Activated T-cell treated with anti-CD3 and anti-CD28 coated beads for 24 hours (primary cell): ENCODE data around the gene KCNK7.
"Not testable (repeated sequence)": the region's sequence is repeated elsewhere in the genome, so short reads cannot be mapped to it uniquely, and the experiment has no call there.

ENCODE experiments used
- DNase-seq: peaks from one replicate; pipeline ENCODE4 v3.0.0-alpha.2; 2020; ENCODE audit warnings: low read depth

The KCNK7 gene

DNA sequence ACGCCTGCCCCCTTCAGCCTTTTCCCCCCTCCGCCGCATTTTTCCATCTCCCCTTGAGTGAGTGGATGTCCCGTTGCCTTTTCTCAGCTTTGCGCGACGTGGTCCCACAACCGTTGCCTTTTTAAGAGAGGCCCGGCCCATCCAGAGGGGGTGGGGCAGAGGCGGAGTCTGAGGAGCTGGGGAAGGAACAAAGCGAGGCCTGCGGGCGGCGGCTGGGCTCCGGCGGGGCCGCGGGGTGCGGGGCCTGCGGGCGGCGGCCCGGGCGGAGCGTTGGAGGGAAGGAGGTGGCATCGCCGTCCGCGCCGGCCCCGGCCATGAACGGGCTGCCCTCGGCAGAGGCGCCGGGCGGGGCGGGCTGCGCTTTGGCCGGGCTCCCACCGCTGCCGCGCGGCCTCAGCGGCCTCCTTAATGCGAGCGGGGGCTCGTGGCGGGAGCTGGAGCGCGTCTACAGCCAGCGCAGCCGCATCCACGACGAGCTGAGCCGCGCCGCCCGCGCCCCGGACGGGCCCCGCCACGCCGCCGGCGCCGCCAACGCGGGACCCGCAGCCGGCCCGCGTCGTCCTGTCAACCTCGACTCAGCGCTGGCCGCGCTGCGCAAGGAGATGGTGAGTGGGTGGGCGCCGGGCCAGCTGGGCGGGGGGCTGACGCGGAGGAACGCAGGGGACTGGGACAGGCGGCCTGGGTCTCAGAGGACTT is 23.1 kb downstream of the KCNK7 start, which contains the start of gene FAM89B:
Gene FAM89B (plus strand): TSS at position 183 of the 696 bp plus-strand sequence. CDS start 132 bp downstream, at position 315.
- peak; percentile 79 for DNase-seq

DNA sequence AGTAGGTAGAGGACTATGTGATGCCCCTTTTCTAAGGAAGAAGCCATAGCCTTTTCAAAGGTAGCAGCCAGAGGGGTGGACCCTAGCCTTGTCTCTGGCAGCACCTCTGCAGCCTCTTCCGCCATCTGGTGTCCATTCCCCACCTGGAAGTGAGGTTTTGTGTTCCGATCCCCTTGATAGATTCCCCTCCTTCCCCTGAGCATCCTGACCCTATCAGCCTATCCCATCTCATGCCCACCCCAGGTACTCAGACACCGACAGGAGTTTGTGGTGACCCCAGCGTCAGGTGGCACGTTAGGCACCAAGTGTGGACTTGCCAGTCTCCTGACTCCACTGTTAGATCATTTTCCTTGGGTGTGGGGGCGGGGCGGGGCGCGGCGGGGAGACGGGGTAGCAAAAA is 23.7 kb downstream of the KCNK7 start:
- DNase-seq: no peak

DNA sequence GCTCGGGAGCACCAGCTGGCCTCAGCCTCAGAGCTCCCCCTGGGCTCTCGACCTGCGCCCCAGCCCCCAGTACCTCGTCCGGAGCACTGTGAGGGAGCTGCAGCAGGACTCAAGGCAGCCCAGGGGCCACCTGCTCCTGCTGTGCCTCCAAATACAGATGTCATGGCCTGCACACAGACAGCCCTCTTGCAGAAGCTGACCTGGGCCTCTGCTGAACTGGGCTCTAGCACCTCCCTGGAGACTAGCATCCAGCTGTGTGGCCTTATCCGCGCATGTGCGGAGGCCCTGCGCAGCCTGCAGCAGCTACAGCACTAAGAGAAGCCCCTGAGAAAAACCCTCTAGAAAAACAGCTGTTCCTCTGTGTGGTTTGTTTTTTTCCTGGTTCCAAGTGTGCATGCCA is 24.2 kb downstream of the KCNK7 start:
- DNase-seq: no peak

DNA sequence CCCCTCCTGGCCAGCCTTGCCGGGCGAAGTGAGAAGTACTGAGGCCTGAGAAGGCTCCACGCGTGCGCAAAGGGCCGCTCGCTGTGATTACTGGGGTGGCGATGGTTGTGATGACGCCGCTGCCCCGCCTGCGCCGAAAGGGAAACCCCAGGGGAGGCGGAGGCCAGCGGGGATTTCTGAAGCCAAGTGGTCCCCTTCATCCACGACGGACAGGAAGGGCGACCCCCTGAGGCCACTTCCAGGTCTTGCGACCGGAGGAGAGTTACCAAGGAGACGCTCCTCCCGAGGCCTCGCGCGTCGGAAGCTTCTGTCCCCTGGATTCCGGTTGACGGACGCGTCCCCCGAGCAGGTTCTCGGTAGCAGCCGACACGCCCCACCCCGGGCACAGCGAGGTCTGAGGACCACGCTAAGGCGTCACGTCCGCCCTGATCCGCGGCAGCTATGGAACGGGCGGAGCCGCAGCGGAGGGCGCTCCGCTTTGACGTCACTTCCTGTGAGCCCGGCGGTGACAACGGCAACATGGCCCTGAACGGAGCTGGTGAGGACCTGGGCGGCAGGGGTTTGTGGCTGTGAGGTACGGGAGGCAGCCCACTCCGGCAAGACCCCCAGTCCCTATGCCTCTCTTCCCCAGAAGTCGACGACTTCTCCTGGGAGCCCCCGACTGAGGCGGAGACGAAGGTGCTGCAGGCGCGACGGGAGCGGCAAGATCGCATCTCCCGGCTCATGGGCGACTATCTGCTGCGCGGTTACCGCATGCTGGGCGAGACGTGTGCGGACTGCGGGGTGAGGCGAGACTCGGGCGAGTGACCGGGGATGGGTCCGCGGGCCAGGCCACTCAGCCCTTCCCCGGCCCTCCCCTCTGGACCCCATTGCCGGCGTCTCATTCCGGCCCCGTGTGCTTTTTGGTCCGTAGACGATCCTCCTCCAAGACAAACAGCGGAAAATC is 25.4 kb downstream of the KCNK7 start, which contains the start of gene ZNRD2:
Gene ZNRD2 (plus strand): TSS at position 505 of the 946 bp plus-strand sequence. CDS start 15 bp downstream, at position 520.
- peak; percentile 97 for DNase-seq

DNA sequence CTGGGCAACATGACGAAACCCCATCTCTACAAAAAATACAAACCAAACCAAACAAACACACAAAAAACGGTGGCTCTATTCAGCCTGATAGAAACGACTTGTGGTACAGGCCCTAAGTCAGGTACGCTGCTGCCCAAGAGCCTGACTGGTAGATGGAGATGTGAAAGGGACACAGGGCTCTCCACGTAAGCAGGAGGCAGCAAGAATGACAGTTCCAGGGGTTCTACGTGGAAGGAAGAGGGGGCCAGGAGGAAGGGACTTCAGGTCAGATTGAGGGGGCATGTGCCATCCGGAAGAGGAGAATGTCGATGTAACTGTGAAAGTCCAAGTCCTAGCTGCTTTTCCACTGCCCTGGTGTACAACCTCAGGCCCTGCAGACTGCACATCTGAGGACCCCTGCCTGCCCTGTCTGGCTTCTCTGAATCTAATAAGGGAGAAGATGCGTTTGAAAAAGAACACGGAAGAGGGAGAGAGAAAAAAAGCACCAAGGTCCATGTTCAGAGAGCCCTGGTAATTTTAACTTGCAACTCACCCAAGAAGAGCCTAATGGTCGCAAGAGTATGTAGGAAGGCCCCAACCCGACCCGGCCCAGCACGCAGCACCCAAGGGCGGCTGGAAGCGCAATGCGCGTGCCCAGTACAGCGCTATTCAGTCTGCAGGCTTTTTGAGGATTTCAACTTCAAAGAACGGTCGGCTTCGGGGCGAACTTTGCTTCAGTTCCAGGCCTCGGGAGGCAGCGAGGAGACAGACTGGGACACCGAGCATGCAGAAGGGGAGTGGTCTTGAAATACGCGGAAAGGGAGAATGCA is 26.2 kb downstream of the KCNK7 start:
- no peak for DNase-seq

DNA sequence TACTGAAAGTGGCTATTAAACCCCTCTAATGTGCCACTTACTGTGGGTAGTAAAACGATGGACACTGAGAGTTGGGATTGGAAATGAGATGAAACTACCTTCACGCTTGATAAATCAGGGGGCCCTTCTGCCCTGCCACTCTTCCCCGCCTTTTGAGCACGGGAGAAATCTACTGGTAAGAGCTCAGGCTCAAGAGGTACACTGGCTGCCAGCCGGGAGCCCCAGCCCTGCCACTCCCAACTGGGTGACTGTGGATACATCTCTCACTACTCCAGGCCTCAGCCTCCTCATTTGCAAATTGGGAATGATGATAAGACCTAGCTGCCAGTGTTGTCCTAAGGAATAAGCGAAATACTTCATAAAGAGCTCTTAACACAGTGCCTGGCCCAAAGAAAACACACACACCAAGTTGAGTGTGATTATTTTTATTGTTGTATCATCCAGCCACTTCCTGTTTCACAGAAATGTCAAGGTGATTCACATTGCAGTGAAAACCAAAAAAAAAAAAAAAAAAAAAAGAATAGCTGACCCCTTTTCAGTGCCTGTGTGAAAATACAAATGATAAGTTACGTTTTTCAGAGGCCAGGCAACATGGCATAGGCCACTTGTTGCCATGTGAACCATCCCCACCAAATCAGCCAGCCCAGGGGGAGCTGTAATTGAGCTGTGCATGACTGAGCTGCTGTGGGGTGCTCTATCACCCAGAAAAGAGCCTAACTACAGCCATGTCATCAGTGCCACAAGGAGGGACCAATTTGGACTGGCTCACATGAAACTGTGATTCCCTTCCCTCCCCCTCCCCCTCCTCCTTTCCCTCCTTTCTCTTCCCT is 29.8 kb downstream of the KCNK7 start:
- DNase-seq: no peak

DNA sequence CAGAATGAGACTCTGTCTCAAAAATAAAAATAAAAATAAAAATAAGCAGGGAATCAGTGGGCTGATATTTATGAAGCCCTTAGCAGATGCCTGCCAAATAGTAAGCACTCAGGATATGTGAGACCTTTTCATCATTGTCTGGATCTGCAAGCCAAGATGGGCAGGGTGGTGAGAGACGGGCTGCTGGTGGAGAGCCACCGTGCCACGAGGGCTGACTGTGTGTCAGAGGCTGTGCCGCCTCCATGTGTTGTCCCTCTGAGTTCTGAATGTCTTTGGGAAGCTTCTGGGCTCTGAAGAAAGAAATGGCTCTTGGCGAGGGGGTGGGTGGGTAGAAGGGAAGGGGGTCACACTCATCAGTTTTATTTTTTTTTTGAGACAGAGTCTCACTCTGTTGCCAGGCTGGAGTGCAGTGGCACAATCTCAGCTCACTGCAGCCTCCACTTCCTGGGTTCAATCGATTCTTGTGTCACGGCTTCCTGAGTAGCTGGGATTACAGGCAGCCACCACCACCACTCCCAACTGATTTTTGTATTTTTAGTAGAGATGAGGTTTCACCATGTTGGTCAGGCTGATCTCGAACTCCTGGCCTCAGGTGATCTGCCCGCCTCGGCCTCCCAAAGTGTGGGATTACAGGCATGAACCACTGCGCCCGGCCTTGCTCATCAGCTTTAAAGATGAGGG is 30.6 kb downstream of the KCNK7 start:
- not testable (repeated sequence) for DNase-seq

DNA sequence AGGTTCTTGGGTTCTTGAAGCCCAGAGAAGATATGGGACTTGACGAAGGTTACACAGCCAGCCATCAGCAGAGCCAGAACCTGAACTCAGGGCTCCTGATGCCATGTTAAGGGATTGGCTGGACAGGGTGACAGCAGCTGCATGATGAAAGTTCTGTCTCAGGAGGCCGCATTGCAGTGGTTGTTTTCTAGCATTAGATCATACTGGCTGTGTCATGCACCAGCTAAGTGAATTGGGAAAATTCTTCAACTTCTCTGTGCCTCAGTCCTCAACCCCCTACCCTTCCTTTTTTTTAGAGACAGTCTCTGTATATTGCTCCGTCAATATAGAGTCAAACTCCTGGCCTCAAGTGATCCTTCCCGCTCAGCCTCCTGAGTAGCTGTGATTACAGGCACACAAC is 32.0 kb downstream of the KCNK7 start:
- DNase-seq: no peak

DNA sequence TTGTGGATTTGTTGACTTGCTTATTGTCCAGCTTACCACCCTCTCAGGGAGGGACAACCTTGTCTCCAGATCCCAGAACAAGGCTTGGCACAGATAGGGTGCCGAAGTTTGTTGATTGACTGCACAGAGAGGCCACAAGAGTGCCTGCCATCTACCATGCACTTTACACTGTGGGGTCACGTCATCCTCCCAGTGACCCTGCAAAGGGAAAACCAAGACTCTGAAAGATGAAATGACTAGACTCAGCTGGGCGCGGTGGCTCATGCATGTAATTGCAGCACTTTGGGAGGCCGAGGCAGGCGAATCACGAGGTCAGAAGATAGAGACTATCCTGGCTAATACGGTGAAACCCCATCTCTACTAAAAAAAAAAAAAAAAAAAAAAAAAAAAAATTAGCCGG is 32.8 kb downstream of the KCNK7 start:
- DNase-seq: no peak

DNA sequence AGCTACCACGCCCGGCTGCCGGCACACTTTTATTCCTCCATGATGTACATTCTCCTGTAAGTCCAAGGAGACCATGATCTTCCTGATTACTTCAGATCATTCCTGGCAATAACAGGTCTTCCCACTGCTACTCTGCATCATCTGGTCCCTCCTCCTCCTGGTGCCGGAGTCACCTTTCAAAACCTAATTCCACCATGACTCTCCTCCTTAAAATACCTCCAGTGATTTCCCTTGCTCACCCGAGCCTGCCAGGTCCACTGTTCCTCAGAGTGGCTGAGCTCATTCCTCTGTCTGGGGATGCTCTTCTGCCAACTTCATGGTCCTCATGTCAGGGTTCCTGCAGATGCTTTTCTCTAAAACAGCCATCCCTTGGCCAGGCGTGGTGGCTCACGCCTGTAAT is 33.6 kb downstream of the KCNK7 start:
- DNase-seq: no peak

DNA sequence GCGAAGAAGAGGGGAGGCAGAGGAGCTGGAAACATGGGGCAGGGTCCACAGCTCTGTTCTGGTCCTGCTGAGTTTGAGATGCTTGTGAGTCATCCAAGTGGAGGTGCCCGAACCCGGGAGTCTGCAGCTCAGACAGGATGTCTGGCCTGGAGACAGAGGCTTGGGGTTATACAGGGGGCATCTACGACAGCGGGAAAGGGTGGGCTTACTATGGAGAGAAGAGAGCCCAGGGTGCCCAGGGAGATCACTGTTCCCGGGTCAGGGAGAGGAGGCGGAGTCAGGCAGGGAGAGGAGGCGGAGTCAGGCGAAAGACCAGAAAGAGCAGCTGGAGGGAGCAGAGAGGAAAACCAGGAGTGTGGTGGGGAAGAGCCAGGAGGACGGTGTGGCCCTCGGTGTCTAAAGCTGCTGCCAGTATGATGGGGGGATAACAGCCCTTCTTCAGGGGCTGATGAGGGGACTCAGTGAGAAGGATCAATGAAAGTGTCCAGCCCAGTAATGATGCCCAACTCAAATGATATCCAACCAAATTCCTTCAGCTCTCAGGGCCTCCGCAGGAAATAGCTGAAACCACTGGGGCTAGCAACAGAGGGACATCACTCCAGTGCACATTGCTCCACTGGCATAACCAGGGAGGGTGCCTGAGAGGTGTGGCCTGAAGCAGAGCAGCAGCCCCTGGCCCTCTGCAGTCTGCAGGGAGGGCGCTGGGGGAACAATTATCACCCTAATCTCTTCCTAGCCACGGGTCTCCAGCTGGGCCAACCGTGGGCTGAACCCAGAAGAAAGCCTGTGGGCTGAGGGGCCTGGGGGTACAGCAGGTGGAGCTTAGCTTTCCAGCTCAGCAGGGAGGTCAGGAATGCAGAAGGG is 34.8 kb downstream of the KCNK7 start:
- DNase-seq: no peak

DNA sequence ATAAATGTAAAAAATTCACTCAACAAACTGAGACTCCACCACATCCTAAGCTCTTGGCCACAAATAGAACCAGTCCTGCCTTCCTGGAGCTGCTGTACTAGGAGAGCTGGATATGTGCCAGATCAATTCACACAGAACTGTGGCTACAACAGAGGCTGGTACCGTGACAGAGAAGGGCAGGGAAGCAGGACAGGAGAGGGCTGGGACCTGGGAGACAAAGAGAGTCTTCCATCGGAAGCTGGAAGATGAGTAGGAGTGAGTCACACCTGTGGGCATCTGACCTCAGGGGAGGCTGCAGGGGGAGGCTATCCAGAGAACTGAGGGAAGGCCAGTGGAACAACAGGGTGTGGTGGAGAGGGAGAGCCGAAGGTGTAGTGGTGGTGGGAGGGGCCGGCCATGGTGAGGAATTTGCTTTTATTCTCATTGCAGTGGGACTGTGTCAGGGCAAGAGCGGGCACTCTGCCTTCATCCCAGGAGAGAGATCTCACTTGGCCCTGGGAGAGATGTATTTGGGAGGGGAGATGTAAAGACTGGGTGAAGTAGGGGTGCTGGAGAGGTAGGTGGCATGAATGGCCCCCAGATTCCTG is 35.6 kb downstream of the KCNK7 start:
- no peak for DNase-seq

DNA sequence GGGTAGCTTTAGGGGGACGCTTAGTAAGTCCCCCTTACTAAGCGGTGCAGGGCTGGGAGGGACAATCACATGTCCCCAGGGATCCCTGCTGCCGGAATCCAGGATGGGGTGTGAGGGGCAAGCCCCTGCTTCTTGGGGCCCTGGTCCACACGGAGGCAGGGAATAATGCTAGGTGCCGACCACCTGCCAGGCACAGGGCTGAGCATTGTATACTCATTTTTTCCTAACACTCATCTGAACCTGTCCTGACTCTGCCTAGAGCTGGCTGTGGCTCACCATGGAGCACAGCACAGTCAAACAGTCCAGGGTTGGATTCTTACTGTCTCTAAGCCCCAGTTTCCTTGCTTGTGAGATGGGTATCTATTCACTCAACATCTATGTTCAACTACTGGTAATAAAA is 36.1 kb downstream of the KCNK7 start:
- no peak for DNase-seq

DNA sequence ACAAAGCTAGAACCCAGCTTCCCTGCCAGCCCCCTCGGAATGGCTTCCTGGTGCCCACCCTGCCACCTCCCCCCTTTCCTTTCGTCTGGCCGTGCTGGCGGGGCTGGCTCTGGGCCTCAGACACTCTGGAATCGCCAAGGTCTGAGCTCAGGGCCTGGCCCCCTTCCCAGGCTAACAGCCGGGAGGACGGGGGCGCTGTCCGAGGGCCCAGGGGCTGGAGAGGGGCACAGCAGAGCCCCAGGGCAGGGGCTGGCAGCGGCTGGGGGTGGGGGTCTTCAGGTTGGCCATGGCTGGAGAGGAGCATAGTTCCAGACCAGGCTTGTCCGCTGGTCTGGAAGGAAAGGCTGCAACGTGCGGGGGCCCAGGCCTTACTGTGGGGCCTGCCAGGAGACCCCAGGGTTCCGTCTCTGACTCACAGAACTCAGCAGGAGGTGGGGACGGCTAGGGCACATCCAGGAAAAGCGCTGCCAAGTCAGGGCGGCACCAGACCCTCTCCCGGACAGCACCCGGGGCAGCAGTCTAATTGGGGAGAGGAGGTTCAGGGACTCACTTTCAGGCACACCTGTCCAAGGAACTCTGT is 36.6 kb downstream of the KCNK7 start:
- DNase-seq: no peak

DNA sequence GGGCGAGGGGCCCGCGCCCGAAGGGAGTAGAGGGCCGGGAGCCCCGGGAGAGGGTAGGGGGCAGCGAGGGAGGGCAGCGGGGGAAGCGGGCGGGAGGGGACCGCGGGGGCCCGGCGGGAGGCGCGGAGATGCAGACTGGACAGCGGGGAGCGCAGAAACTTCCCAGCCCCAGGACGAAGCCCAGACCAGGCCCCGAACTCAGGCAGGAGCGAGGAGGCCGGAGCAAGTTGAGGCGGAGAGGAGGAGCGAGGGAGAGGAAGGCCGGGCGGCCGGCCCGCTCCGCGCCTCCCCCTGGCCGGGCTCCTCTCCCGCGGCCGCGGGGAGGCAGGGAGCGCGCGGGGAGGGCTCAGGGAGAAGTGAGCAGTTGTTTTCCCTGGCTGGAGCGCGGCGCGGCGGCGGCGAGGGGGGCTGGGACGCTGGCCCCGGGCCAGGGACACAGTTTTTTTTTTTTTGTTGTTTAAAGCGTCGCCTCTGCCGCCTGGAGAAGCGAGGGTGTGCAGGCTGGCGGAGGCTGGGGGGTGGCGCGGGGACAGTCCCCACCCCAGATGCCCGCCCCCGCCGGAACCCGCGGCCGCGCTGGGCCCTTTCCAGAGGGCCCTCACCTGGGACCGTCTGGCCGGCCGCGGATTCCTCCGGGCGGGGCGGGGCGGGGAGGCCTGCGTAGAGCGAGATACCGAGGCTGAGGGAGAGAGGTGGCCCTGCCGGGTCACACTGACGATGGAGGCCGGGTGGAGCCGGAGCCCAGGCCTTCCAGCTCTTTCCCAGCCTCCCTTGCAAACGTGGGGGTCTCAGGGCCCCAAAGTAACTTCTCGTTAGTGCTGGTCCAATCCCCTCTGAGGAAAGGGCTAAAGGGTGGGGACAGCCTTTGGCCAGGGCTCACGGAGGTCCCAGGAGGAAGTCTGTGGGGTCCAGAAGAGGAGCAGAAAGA is 37.3 kb downstream of the KCNK7 start, which contains the start of gene LTBP3:
Gene LTBP3 (minus strand): TSS at position 358 of the 928 bp plus-strand sequence. CDS start 400 bp downstream, outside the sequence.
- no peak for DNase-seq

DNA sequence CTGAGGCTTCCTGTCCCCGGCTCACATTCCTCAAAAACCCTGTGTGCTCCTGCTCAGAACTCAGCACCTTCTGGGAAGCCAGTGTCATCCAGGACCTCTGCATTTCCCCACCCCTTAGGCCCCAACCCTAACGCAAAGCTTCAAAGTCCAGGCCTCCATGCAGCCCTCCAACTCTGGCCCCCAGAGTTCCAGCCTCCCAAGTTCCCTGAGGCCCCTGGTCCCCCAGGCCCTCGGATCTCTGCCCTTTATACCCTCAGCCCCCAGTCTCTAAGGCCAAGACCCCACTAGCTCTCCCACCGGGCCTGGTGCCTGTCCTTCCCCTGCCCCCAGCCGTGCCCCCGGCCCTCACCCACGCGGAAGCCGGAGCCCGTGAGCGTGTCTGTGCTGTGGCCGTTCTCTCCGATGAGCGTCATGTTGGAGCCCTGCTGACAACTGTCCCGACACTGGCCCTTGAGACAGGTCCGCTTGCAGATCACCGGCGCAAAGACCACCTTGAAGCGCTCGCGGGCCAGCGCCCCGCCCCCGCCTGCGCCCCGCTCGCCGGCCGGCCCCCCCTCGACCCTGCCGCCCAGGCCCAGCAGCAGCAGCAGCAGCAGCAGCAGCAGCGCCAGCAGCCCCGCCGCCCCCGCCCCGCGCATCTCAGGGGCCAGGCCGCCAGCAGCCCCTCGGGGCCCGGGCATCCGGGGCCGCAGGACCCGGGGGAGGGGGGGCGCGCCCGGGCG is 38.2 kb downstream of the KCNK7 start:
- no peak for DNase-seq
